GM23338 (cell line): Measurements from ENCODE around the gene EDN1. TPM values are rescaled to one million over a fixed set of nuclear protein-coding genes. Genes with fewer than 3 reads are reported as not detected.

ENCODE experiments used
- ATAC-seq: fragments of 200-7000 bp; cut with Tn5 transposase; 3 replicates; pipeline ENCODE4 v1.9.1; 2020
- DNase-seq: peaks from one replicate; pipeline ENCODE4 v3.0.0-alpha.2; 2015; ENCODE audit warnings: low spot score
- H2AFZ ChIP-seq: fragments of 200-600 bp; sonication (generic); 2 replicates; pipeline ENCODE4 v1.8.0; 2016; ENCODE audit warnings: antibody characterized with exemption, mild to moderate bottlenecking, moderate library complexity
- H3F3A ChIP-seq: fragments of 200-600 bp; sonication (generic); replicated peaks from 2 replicates; pipeline ENCODE4 v1.8.0; 2017; ENCODE audit warnings: antibody characterized with exemption, mixed run types, low read depth
- H3K27ac ChIP-seq: fragments of 200-600 bp; sonication (generic); 2 replicates; pipeline ENCODE4 v1.6.1; 2016; ENCODE audit warnings: low read depth
- H3K27me3 ChIP-seq: fragments of 200-600 bp; sonication (generic); 2 replicates; pipeline ENCODE4 v1.8.0; 2016; ENCODE audit warnings: mild to moderate bottlenecking, mixed run types, moderate library complexity; ENCODE audit not compliant: insufficient read depth
- H3K36me3 ChIP-seq: fragments of 200-600 bp; sonication (generic); 2 replicates; pipeline ENCODE4 v1.8.0; 2016; ENCODE audit warnings: mild to moderate bottlenecking; ENCODE audit not compliant: insufficient read depth
- H3K4me1 ChIP-seq: fragments of 200-600 bp; sonication (generic); 2 replicates; pipeline ENCODE4 v1.8.0; 2016; ENCODE audit warnings: mild to moderate bottlenecking, moderate library complexity; ENCODE audit not compliant: insufficient read depth
- H3K4me2 ChIP-seq: fragments of 200-600 bp; sonication (generic); 2 replicates; pipeline ENCODE4 v1.7.1; 2017; ENCODE audit warnings: mixed run types
- H3K4me3 ChIP-seq: fragments of 200-600 bp; sonication (generic); 2 replicates; pipeline ENCODE4 v1.6.1; 2016; ENCODE audit warnings: mixed run types
- H3K79me2 ChIP-seq: fragments of 200-600 bp; sonication (generic); replicated peaks from 2 replicates; pipeline ENCODE4 v1.8.0; 2017; ENCODE audit warnings: mild to moderate bottlenecking; ENCODE audit not compliant: insufficient read depth
- H3K9me2 ChIP-seq: fragments of 200-600 bp; sonication (generic); 2 replicates; pipeline ENCODE4 v1.8.0; 2017; ENCODE audit not compliant: insufficient read depth
- H4K20me1 ChIP-seq: fragments of 200-600 bp; sonication (generic); replicated peaks from 2 replicates; pipeline ENCODE4 v1.8.0; 2017; ENCODE audit warnings: mild to moderate bottlenecking; ENCODE audit not compliant: insufficient read depth
- H3K27ac Mint-ChIP-seq: 2 replicates; pipeline ENCODE4 v1.8.0; 2020; ENCODE audit warnings: inconsistent platforms, mild to moderate bottlenecking, moderate library complexity, mixed read lengths
- H3K27me3 Mint-ChIP-seq: 3 replicates; pipeline ENCODE4 v1.8.0; 2022; ENCODE audit warnings: low read depth, mild to moderate bottlenecking, moderate library complexity, mixed read lengths, inconsistent platforms; ENCODE audit not compliant: insufficient read depth, poor library complexity
- H3K36me3 Mint-ChIP-seq: 3 replicates; pipeline ENCODE4 v1.8.0; 2021; ENCODE audit warnings: low read depth, mild to moderate bottlenecking, inconsistent platforms, moderate library complexity, mixed read lengths
- H3K4me1 Mint-ChIP-seq: 3 replicates; pipeline ENCODE4 v1.8.0; 2020; ENCODE audit warnings: mild to moderate bottlenecking, inconsistent platforms, mixed read lengths
- H3K4me3 Mint-ChIP-seq: 3 replicates; pipeline ENCODE4 v1.8.0; 2021; ENCODE audit warnings: moderate library complexity, mild to moderate bottlenecking, inconsistent platforms, mixed read lengths
- H3K9me3 Mint-ChIP-seq: 3 replicates; pipeline ENCODE4 v1.8.0; 2020; ENCODE audit warnings: moderate library complexity, mild to moderate bottlenecking, inconsistent platforms, mixed read lengths
- CTCF ChIP-seq, 2 experiments: fragments of 200-600 bp in 1 of 2; sonication (generic) in 1 of 2; conservative IDR thresholded peaks; 2 replicates each; pipeline versions ENCODE4 v1.5.1 to v1.6.1; 2016 to 2017; ENCODE audit warnings: antibody characterized with exemption in 2 of 2, low read depth in 2 of 2, mild to moderate bottlenecking in 2 of 2, moderate library complexity in 1 of 2
- POLR2AphosphoS5 ChIP-seq: IDR thresholded peaks from 2 replicates; pipeline ENCODE4 v1.6.1; 2016; ENCODE audit warnings: antibody characterized with exemption, low read depth
- ZNF114 ChIP-seq: fragments of 250-450 bp; sonication (Bioruptor Pico); IDR thresholded peaks from 2 replicates; pipeline ENCODE4 v1.5.0; 2020; ENCODE audit warnings: mild to moderate bottlenecking, moderate library complexity
- polyA plus RNA-seq: library from polyadenylated mRNA; unstranded; fragments of >200 nt; fragmentation: Nextera tagmentation; extraction: Ambion mirVana; gene quantifications from 2 replicates; pipeline ENCODE4 v1.2.1, GENCODE V29; 2016
- total RNA-seq: library from RNA; depleted of rRNA; stranded (reverse); fragments of >200 nt; shearing (Covaris generic); gene quantifications from 2 replicates; pipeline ENCODE4 v1.2.3, GENCODE V29; 2014
- TF ChIP-seq, protein P1 (sequence below): IDR thresholded peaks from one replicate; pipeline ENCODE4 v1.6.1; 2018; ENCODE audit warnings: antibody characterized with exemption; ENCODE audit not compliant: unreplicated experiment

Gene EDN1
- total and polyA plus RNA-seq, 2 experiments from 2014 or later: 0.80 to 1.2 TPM

DNA sequence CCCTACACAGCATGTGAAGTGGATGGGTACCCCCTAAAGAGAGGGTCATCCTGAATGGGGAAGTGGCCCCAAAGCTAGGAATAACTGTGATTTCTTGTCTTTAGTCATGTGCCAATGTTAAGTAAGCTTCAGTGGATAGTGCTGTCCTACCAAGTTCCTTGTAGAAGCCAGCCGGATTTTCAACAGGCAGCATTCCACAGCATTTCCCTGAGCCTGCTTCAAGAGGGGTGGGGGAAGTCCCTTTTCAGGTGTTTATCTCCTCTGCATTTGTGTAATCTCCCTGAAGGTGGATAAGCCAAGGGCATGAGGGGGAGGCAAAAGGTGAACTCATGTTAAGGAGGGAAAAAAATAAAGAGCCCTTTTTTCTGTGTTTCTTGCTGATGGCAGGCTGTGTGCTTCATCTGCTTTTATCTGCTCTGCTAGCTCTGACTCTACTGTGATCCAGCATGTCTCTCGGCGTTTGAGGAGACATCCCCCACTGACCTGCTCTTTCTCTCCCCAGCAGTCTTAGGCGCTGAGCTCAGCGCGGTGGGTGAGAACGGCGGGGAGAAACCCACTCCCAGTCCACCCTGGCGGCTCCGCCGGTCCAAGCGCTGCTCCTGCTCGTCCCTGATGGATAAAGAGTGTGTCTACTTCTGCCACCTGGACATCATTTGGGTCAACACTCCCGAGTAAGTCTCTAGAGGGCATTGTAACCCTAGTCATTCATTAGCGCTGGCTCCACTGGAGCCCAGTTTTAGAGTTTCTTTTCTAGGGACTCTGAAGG is 1.9 kb downstream of the EDN1 start:
- H3F3A ChIP-seq: no peaks in the 10 kb centered on the region
- H3K27me3 Mint-ChIP-seq: peaks cover 24% of the 10 kb centered on the region
- H3K36me3 Mint-ChIP-seq: no peaks in the 10 kb centered on the region
- peak overlapping the region; percentile 63 for H3K4me3 Mint-ChIP-seq
- no peak overlapping the region for H3K27ac ChIP-seq
- no peaks in the 10 kb centered on the region for H3K36me3 ChIP-seq
- H4K20me1 ChIP-seq: no peaks in the 10 kb centered on the region
- H3K4me3 ChIP-seq: peak overlapping the region; percentile 38; the same call in 1 of the 2 replicates
- H3K4me2 ChIP-seq: peak overlapping the region; percentile 88
- H3K4me1 Mint-ChIP-seq: peaks cover 53% of the 10 kb centered on the region
- DNase-seq: peak; percentile 64
- no peaks in the 10 kb centered on the region for H3K79me2 ChIP-seq
- no peak for TF ChIP-seq ZNF114
- TF ChIP-seq, protein P1, sequence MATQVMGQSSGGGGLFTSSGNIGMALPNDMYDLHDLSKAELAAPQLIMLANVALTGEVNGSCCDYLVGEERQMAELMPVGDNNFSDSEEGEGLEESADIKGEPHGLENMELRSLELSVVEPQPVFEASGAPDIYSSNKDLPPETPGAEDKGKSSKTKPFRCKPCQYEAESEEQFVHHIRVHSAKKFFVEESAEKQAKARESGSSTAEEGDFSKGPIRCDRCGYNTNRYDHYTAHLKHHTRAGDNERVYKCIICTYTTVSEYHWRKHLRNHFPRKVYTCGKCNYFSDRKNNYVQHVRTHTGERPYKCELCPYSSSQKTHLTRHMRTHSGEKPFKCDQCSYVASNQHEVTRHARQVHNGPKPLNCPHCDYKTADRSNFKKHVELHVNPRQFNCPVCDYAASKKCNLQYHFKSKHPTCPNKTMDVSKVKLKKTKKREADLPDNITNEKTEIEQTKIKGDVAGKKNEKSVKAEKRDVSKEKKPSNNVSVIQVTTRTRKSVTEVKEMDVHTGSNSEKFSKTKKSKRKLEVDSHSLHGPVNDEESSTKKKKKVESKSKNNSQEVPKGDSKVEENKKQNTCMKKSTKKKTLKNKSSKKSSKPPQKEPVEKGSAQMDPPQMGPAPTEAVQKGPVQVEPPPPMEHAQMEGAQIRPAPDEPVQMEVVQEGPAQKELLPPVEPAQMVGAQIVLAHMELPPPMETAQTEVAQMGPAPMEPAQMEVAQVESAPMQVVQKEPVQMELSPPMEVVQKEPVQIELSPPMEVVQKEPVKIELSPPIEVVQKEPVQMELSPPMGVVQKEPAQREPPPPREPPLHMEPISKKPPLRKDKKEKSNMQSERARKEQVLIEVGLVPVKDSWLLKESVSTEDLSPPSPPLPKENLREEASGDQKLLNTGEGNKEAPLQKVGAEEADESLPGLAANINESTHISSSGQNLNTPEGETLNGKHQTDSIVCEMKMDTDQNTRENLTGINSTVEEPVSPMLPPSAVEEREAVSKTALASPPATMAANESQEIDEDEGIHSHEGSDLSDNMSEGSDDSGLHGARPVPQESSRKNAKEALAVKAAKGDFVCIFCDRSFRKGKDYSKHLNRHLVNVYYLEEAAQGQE: no peak
- TF ChIP-seq CTCF (conservative IDR thresholded peaks at IDR 0.05; ENCODE audit: low read depth in 2 of 2): peak; percentile 47 to 81
- H2AFZ ChIP-seq: peak overlapping the region; percentile 95
- peaks cover 26% of the 10 kb centered on the region for H3K4me1 ChIP-seq
- peak; percentile 53 for ATAC-seq
- H3K27me3 ChIP-seq: peaks cover 22% of the 10 kb centered on the region
- H3K9me3 Mint-ChIP-seq: no peaks in the 10 kb centered on the region; the same call in 2 of the 3 replicates
- no peak overlapping the region for H3K27ac Mint-ChIP-seq
- no peaks in the 10 kb centered on the region for H3K9me2 ChIP-seq

GRCh38 chr6:12293235-12293930 is 3.2 kb downstream of the EDN1 start:
- Histone ChIP-seq H3F3A (no peaks in the 10 kb centered on the region), H3K9me2 (no peaks in the 10 kb centered on the region), H3K4me1 (peaks cover 24% of the 10 kb centered on the region), H3K36me3 (no peaks in the 10 kb centered on the region), H3K4me3 (no peak overlapping the region), H3K79me2 (no peaks in the 10 kb centered on the region), H3K4me2 (no peak overlapping the region), H4K20me1 (no peaks in the 10 kb centered on the region), H3K27ac (no peak overlapping the region), H2AFZ (no peak overlapping the region), H3K27me3 (peaks cover 22% of the 10 kb centered on the region)
- Mint-ChIP-seq H3K27me3 (peaks cover 23% of the 10 kb centered on the region), H3K9me3 (no peaks in the 10 kb centered on the region; the same call in 2 of the 3 replicates), H3K27ac (no peak overlapping the region), H3K4me1 (peaks cover 42% of the 10 kb centered on the region), H3K36me3 (no peaks in the 10 kb centered on the region), H3K4me3 (no peak overlapping the region)
- DNase-seq (no peak), ATAC-seq (no peak)
- TF ChIP-seq POLR2AphosphoS5 (no peak), CTCF (conservative IDR thresholded peaks at IDR 0.05; ENCODE audit: low read depth in 2 of 2) (no peak)
